BJ (cell line): ENCODE results near the gene SSNA1. TPM values are rescaled to one million over a fixed set of nuclear protein-coding genes. Genes with fewer than 3 reads are reported as not detected.
A peak's percentile ranks its signal among the peaks of the same experiment; 100 is the strongest.

Experiments
- CTCF ChIA-PET: fragments of 350-600 bp; formaldehyde crosslinking; extraction: SDS; loops from one replicate; lab custom pipeline; 2021; ENCODE audit warnings: antibody characterized with exemption, inconsistent platforms; lab: Yijun Ruan, JAX
- POLR2A ChIA-PET: fragments of 300-600 bp; sonication (Branson Sonifier 250); formaldehyde crosslinking; extraction: SDS; loops from one replicate; lab custom pipeline; 2021; ENCODE audit warnings: antibody characterized with exemption; lab: Charles Lee
- DNase-seq: peaks from one replicate; pipeline ENCODE4 v3.0.0-alpha.2; 2011; ENCODE audit warnings: low read depth
- H3K27me3 ChIP-seq: 2 replicates; pipeline ENCODE4 v1.6.0; 2011; ENCODE audit warnings: low read length; ENCODE audit not compliant: control insufficient read depth, insufficient read depth
- H3K36me3 ChIP-seq: 2 replicates; pipeline ENCODE4 v1.5.1; 2011; ENCODE audit warnings: low read length; ENCODE audit not compliant: control insufficient read depth, insufficient read depth
- H3K4me3 ChIP-seq: 2 replicates; pipeline ENCODE4 v1.5.1; 2011; ENCODE audit warnings: low read depth, mild to moderate bottlenecking, control low read depth, low read length
- polyA plus RNA-seq: library from polyadenylated mRNA; depleted of rRNA; stranded (reverse); fragments of >200 nt; gene quantifications from 2 replicates; pipeline ENCODE4 v1.2.3, GENCODE V29; 2011
- TF ChIP-seq, protein P1 (sequence below): IDR thresholded peaks from 2 replicates; pipeline ENCODE4 v1.5.1; 2011; ENCODE audit warnings: low read depth, mild to moderate bottlenecking, control low read depth, inconsistent platforms, low read length, moderate library complexity; ENCODE audit not compliant: insufficient read depth

SSNA1 gene
- polyA plus RNA-seq, 1 experiment: 81.4 TPM

DNA sequence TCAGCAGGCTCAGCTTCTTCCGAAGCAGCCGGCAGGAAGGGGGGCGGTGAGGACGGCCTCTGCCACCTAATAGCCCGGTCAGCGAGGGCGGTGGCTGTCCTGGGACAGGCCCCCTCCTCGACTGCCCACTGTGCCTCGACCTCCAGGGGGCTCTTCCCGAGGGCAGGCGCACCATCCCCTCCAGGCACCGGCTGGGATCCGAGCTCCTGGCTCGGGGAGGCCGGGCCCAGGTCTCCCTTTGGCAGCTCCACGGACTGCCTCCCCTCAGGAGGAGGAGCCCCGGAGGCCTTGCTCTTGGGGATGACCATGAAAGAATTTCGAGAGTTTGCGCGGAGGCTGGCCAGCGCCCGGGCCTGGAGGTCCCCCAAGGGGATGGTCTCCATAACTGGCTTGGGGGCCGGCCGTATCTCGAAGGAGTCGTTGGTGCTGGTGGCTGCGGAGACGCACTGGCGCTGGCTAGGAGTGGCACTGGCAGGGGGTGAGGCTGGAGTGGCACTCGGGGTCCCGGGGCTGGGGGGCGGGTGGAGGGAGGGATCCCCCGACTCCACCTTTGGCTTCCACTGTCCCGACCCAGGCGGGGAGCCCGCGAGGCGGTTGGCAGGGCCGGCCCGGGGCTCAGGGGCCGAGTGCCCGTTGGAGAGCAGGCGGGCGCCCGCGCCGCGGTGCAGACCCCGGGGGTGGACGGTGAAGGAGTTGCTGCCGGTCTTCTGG is 11.1 kb downstream of the SSNA1 start:
- Histone ChIP-seq H3K4me3 (peak overlapping the region; percentile 52), H3K36me3 (no peaks in the 10 kb centered on the region; the same call in 1 of the 2 replicates), H3K27me3 (no peaks in the 10 kb centered on the region)
- ChIA-PET CTCF (interaction anchor here (0.8 to 1.0 kb wide), 2 partner anchors 11 to 22 kb away, joined by 3 read pairs; no protein-coding TSS in a partner anchor), POLR2A (interaction anchor here (1.0 kb wide), 1 partner anchor 10 kb away, joined by 3 read pairs; no protein-coding TSS in a partner anchor)
- TF ChIP-seq, protein P1, sequence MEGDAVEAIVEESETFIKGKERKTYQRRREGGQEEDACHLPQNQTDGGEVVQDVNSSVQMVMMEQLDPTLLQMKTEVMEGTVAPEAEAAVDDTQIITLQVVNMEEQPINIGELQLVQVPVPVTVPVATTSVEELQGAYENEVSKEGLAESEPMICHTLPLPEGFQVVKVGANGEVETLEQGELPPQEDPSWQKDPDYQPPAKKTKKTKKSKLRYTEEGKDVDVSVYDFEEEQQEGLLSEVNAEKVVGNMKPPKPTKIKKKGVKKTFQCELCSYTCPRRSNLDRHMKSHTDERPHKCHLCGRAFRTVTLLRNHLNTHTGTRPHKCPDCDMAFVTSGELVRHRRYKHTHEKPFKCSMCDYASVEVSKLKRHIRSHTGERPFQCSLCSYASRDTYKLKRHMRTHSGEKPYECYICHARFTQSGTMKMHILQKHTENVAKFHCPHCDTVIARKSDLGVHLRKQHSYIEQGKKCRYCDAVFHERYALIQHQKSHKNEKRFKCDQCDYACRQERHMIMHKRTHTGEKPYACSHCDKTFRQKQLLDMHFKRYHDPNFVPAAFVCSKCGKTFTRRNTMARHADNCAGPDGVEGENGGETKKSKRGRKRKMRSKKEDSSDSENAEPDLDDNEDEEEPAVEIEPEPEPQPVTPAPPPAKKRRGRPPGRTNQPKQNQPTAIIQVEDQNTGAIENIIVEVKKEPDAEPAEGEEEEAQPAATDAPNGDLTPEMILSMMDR: no peak
- DNase-seq: no peak

- ChIA-PET CTCF (interaction anchor here (0.7 to 1.0 kb wide), 2 partner anchors 27 to 154 kb away, joined by 3 to 4 read pairs; partner anchors contain the start of gene RNF224), POLR2A (interaction anchor here (0.7 kb wide), 1 partner anchor 93 kb away, joined by 4 read pairs; no protein-coding TSS in a partner anchor)
- Histone ChIP-seq H3K27me3 (no peaks in the 10 kb centered on the region), H3K4me3 (peak within 1 kb of the TSS; percentile 61), H3K36me3 (no peaks in the 10 kb centered on the region; the same call in 1 of the 2 replicates)
- TF ChIP-seq, protein P1: no peak
- DNase-seq: peak; percentile 89
Measured at GRCh38 chr9:137200311-137201204, 12.1 kb downstream of the SSNA1 start, which contains the start of gene TPRN. Gene TPRN, minus strand, starts transcription at chr9:137200741. Its CDS starts 30 bp downstream, at chr9:137200711.

DNA sequence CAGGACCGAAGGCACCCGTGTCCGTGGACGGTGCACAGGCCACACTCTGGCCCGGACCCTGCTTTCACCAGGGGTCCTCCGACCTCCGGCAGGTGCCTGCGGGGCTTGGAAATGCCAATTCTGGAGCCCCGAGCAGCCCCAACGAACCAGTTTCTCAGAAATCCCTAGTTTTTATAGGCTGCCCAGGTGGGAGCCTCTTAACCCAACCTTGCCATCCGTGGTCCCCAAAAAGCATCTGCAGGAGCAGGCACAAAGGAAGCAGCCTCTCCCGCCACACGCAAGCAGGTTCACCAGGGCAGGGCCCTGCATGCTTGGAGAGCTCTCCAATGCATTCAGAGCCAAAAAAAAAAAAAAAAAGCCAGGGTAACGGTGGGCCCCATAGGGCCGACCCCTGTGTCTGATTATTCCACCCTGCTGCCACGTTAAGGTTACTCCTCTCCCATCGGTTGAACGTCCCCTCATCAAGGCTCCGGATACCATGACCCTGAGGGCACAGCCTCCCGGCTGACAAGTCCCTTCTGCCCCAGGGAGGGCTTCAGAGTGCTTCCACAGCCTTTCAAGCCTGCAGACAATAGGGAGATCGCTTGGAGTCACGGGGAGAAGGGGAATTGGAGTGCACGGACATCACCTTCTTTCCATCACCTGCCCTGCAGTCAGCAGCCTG is 12.9 kb downstream of the SSNA1 start:
- H3K4me3 ChIP-seq: peak overlapping the region; percentile 61
- DNase-seq: no peak
- ChIA-PET POLR2A (interaction anchor here (0.6 to 0.7 kb wide), 2 partner anchors 22 to 92 kb away, joined by 4 to 7 read pairs; no protein-coding TSS in a partner anchor), CTCF (interaction anchor here (0.7 to 1.0 kb wide), 2 partner anchors 26 to 155 kb away, joined by 3 to 4 read pairs; partner anchors contain the start of gene RNF224)
- H3K36me3 ChIP-seq: no peaks in the 10 kb centered on the region
- no peaks in the 10 kb centered on the region for H3K27me3 ChIP-seq
- TF ChIP-seq, protein P1: no peak

DNA sequence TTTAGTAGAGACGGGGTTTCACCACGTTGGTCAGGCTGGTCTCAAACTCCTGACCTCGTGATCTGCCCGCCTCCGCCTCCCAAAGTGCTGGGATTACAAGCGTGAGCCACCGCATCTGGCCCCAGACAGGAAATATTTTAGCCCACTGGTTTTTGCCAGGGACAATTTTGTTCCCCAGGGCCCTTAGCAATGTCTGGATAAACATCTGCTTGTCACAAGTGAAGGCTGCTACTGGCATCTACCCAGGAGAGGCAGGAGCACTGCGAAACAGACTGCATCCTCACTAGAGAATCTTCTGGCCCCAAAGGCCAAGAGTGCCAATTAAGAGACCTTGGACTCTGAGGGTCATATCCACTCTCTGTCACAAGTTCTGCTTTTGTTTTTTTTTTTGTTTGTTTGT is 14.5 kb downstream of the SSNA1 start:
- Histone ChIP-seq H3K36me3 (no peaks in the 10 kb centered on the region), H3K4me3 (no peak overlapping the region), H3K27me3 (no peaks in the 10 kb centered on the region)
- ChIA-PET POLR2A (no interaction called here), CTCF (interaction anchor here (1.5 kb wide), 1 partner anchor 24 kb away, joined by 3 read pairs; no protein-coding TSS in a partner anchor)
- TF ChIP-seq, protein P1: no peak
- no peak for DNase-seq
